Suprapubic skin (tissue), 4 donors: ENCODE data around the gene CARS2. TPM values are rescaled to one million over a fixed set of nuclear protein-coding genes. Genes with fewer than 3 reads are reported as not detected.

ENCODE experiments used
- DNase-seq, 2 donors: peaks; one replicate each; pipeline ENCODE4 v3.0.0-alpha.2; 2019; ENCODE audit warnings: low spot score in 2 of 2
- H3K27ac ChIP-seq: fragments of 200-600 bp; sonication (generic); one replicate; pipeline ENCODE4 v1.5.1; 2019
- H3K27me3 ChIP-seq: fragments of 200-600 bp; sonication (generic); one replicate; pipeline ENCODE4 v1.5.1; 2019
- H3K36me3 ChIP-seq: fragments of 200-600 bp; sonication (generic); one replicate; pipeline ENCODE4 v1.5.1; 2019
- H3K4me1 ChIP-seq: fragments of 200-600 bp; sonication (generic); one replicate; pipeline ENCODE4 v1.5.1; 2019
- H3K4me3 ChIP-seq: fragments of 200-600 bp; sonication (generic); one replicate; pipeline ENCODE4 v1.5.1; 2019; ENCODE audit warnings: mild to moderate bottlenecking
- H3K9me3 ChIP-seq: fragments of 200-600 bp; sonication (generic); one replicate; pipeline ENCODE4 v1.5.1; 2019
- CTCF ChIP-seq, 2 donors: fragments of 200-600 bp in 1 of 2; fragments of 450-650 bp in 1 of 2; sonication (generic) in 1 of 2; IDR thresholded peaks; one replicate each; pipeline ENCODE4 v1.5.1; 2016 to 2019; ENCODE audit warnings: antibody characterized with exemption in 2 of 2, mild to moderate bottlenecking in 1 of 2, moderate library complexity in 1 of 2
- EP300 ChIP-seq: sonication (generic); formaldehyde crosslinking; IDR thresholded peaks from one replicate; pipeline ENCODE4 v1.6.1; 2017; ENCODE audit warnings: antibody characterized with exemption
- POLR2A ChIP-seq, 2 donors: fragments of 450-650 bp; IDR thresholded peaks; one replicate each; pipeline ENCODE4 v1.6.1; 2017; ENCODE audit warnings: antibody characterized with exemption in 2 of 2, mild to moderate bottlenecking in 2 of 2, moderate library complexity in 2 of 2
- POLR2AphosphoS5 ChIP-seq, 3 donors: sonication (generic); formaldehyde crosslinking; IDR thresholded peaks; one replicate each; pipeline ENCODE4 v1.6.1; 2017; ENCODE audit warnings: antibody characterized with exemption in 3 of 3
- WGBS: methylation state at CpG from one replicate; pipeline ENCODE4 v1.1.5; 2018; 5-methylcytosine and 5-hydroxymethylcytosine counted together
- total RNA-seq, 4 donors: library from RNA; depleted of rRNA; stranded (reverse); fragments of >200 nt; gene quantifications; one replicate each; pipeline ENCODE4 v1.1.0, GENCODE V29; 2016

CARS2 gene
- total RNA-seq, 4 donors from 2014 or later, result 35.1 to 130 (median 80.9) TPM

- no peak overlapping the region for H3K27ac ChIP-seq
- H3K9me3 ChIP-seq, result no peaks in the 10 kb centered on the region
- peaks cover 24% of the 10 kb centered on the region for H3K4me1 ChIP-seq
- H3K4me3 ChIP-seq, result no peak overlapping the region
- WGBS, result 95% methylated on average over 61 of the region's 61 CpGs
- H3K36me3 ChIP-seq, result peaks cover 27% of the 10 kb centered on the region
- DNase-seq, result no peak
- TF ChIP-seq CTCF (IDR thresholded peaks at IDR 0.05) (no peak), POLR2A (IDR thresholded peaks at IDR 0.05) (no peak), EP300 (no peak), POLR2AphosphoS5 (IDR thresholded peaks at IDR 0.05) (no peak)
- no peaks in the 10 kb centered on the region for H3K27me3 ChIP-seq
Observed at GRCh38 chr13:110719036-110719710, 13.3 kb upstream of the CARS2 start.

GRCh38 chr13:110716247-110716515 lies 10.3 kb upstream of the CARS2 start:
- H3K4me1 ChIP-seq, result peaks cover 32% of the 10 kb centered on the region
- H3K4me3 ChIP-seq, result peak overlapping the region; percentile 93
- H3K9me3 ChIP-seq, result no peaks in the 10 kb centered on the region
- DNase-seq, result no peak
- no peaks in the 10 kb centered on the region for H3K27me3 ChIP-seq
- H3K27ac ChIP-seq, result peak overlapping the region; percentile 94
- TF ChIP-seq POLR2A (IDR thresholded peaks at IDR 0.05), result no peak
- TF ChIP-seq CTCF (IDR thresholded peaks at IDR 0.05), result no peak
- TF ChIP-seq EP300, result no peak
- no peak for TF ChIP-seq POLR2AphosphoS5 (IDR thresholded peaks at IDR 0.05)
- peaks cover 20% of the 10 kb centered on the region for H3K36me3 ChIP-seq
- 1% methylated on average over 9 of the region's 12 CpGs for WGBS

- peak; percentile 99 for DNase-seq
- Histone ChIP-seq H3K36me3 (peaks cover 14% of the 10 kb centered on the region), H3K4me3 (peak overlapping the region; percentile 93), H3K4me1 (peaks cover 34% of the 10 kb centered on the region), H3K27me3 (no peaks in the 10 kb centered on the region), H3K27ac (peak overlapping the region; percentile 99), H3K9me3 (no peaks in the 10 kb centered on the region)
- under 1% methylated on average over 30 of the region's 74 CpGs for WGBS
- TF ChIP-seq POLR2AphosphoS5 (IDR thresholded peaks at IDR 0.05) (peak in 2 of 3 donors; percentile 48 to 62), POLR2A (IDR thresholded peaks at IDR 0.05) (peak in 1 of 2 donors; percentile 83), EP300 (no peak), CTCF (IDR thresholded peaks at IDR 0.05) (no peak)
Observed at GRCh38 chr13:110715395-110716246, 9.7 kb upstream of the CARS2 start.

GRCh38 chr13:110714797-110715394 lies 9.0 kb upstream of the CARS2 start:
- peaks cover 34% of the 10 kb centered on the region for H3K4me1 ChIP-seq
- WGBS, result under 1% methylated on average over 33 of the region's 49 CpGs
- no peaks in the 10 kb centered on the region for H3K9me3 ChIP-seq
- peak overlapping the region; percentile 99 for H3K27ac ChIP-seq
- TF ChIP-seq CTCF (IDR thresholded peaks at IDR 0.05) (no peak), POLR2AphosphoS5 (IDR thresholded peaks at IDR 0.05) (peak; percentile 98), POLR2A (IDR thresholded peaks at IDR 0.05) (peak; percentile 99 to 100), EP300 (no peak)
- DNase-seq, result peak; percentile 85 to 88
- peaks cover 7% of the 10 kb centered on the region for H3K36me3 ChIP-seq
- H3K4me3 ChIP-seq, result peak overlapping the region; percentile 93
- H3K27me3 ChIP-seq, result no peaks in the 10 kb centered on the region
